ENCODE measurements around the gene PDGFC.

PDGFC gene

GRCh38 chr4:156732634-156733033 lies 239.0 kb downstream of the PDGFC start:
- DNase-seq, result no peak

- DNase-seq, result no peak
These were observed 242.2 kb downstream of the PDGFC start for GRCh38 chr4:156729416-156729815.

- no peak for DNase-seq
These were observed 246.3 kb downstream of the PDGFC start for GRCh38 chr4:156725257-156725656.

GRCh38 chr4:156723951-156724668 lies 247.5 kb downstream of the PDGFC start:
- no peak for DNase-seq

- DNase-seq, result no peak
These were observed 253.4 kb downstream of the PDGFC start for GRCh38 chr4:156718226-156718625.

GRCh38 chr4:156711193-156711590 lies 260.4 kb downstream of the PDGFC start:
- no peak for DNase-seq
